GM23338 (cell line): ENCODE measurements around the gene SLC9A9. TPM values are rescaled to one million over a fixed set of nuclear protein-coding genes. Genes with fewer than 3 reads are reported as not detected.

Experiments used
- ATAC-seq: fragments of 200-7000 bp; cut with Tn5 transposase; 3 replicates; pipeline ENCODE4 v1.9.1; 2020
- DNase-seq: peaks from one replicate; pipeline ENCODE4 v3.0.0-alpha.2; 2015; ENCODE audit warnings: low spot score
- H2AFZ ChIP-seq: fragments of 200-600 bp; sonication (generic); 2 replicates; pipeline ENCODE4 v1.8.0; 2016; ENCODE audit warnings: antibody characterized with exemption, mild to moderate bottlenecking, moderate library complexity
- H3F3A ChIP-seq: fragments of 200-600 bp; sonication (generic); replicated peaks from 2 replicates; pipeline ENCODE4 v1.8.0; 2017; ENCODE audit warnings: antibody characterized with exemption, mixed run types, low read depth
- H3K27ac ChIP-seq: fragments of 200-600 bp; sonication (generic); 2 replicates; pipeline ENCODE4 v1.6.1; 2016; ENCODE audit warnings: low read depth
- H3K27me3 ChIP-seq: fragments of 200-600 bp; sonication (generic); 2 replicates; pipeline ENCODE4 v1.8.0; 2016; ENCODE audit warnings: mild to moderate bottlenecking, mixed run types, moderate library complexity; ENCODE audit not compliant: insufficient read depth
- H3K36me3 ChIP-seq: fragments of 200-600 bp; sonication (generic); 2 replicates; pipeline ENCODE4 v1.8.0; 2016; ENCODE audit warnings: mild to moderate bottlenecking; ENCODE audit not compliant: insufficient read depth
- H3K4me1 ChIP-seq: fragments of 200-600 bp; sonication (generic); 2 replicates; pipeline ENCODE4 v1.8.0; 2016; ENCODE audit warnings: mild to moderate bottlenecking, moderate library complexity; ENCODE audit not compliant: insufficient read depth
- H3K4me2 ChIP-seq: fragments of 200-600 bp; sonication (generic); 2 replicates; pipeline ENCODE4 v1.7.1; 2017; ENCODE audit warnings: mixed run types
- H3K4me3 ChIP-seq: fragments of 200-600 bp; sonication (generic); 2 replicates; pipeline ENCODE4 v1.6.1; 2016; ENCODE audit warnings: mixed run types
- H3K79me2 ChIP-seq: fragments of 200-600 bp; sonication (generic); replicated peaks from 2 replicates; pipeline ENCODE4 v1.8.0; 2017; ENCODE audit warnings: mild to moderate bottlenecking; ENCODE audit not compliant: insufficient read depth
- H3K9me2 ChIP-seq: fragments of 200-600 bp; sonication (generic); 2 replicates; pipeline ENCODE4 v1.8.0; 2017; ENCODE audit not compliant: insufficient read depth
- H4K20me1 ChIP-seq: fragments of 200-600 bp; sonication (generic); replicated peaks from 2 replicates; pipeline ENCODE4 v1.8.0; 2017; ENCODE audit warnings: mild to moderate bottlenecking; ENCODE audit not compliant: insufficient read depth
- H3K27ac Mint-ChIP-seq: 2 replicates; pipeline ENCODE4 v1.8.0; 2020; ENCODE audit warnings: inconsistent platforms, mild to moderate bottlenecking, moderate library complexity, mixed read lengths
- H3K27me3 Mint-ChIP-seq: 3 replicates; pipeline ENCODE4 v1.8.0; 2022; ENCODE audit warnings: low read depth, mild to moderate bottlenecking, moderate library complexity, mixed read lengths, inconsistent platforms; ENCODE audit not compliant: insufficient read depth, poor library complexity
- H3K36me3 Mint-ChIP-seq: 3 replicates; pipeline ENCODE4 v1.8.0; 2021; ENCODE audit warnings: low read depth, mild to moderate bottlenecking, inconsistent platforms, moderate library complexity, mixed read lengths
- H3K4me1 Mint-ChIP-seq: 3 replicates; pipeline ENCODE4 v1.8.0; 2020; ENCODE audit warnings: mild to moderate bottlenecking, inconsistent platforms, mixed read lengths
- H3K4me3 Mint-ChIP-seq: 3 replicates; pipeline ENCODE4 v1.8.0; 2021; ENCODE audit warnings: moderate library complexity, mild to moderate bottlenecking, inconsistent platforms, mixed read lengths
- H3K9me3 Mint-ChIP-seq: 3 replicates; pipeline ENCODE4 v1.8.0; 2020; ENCODE audit warnings: moderate library complexity, mild to moderate bottlenecking, inconsistent platforms, mixed read lengths
- CREB1 ChIP-seq: fragments of 250-450 bp; sonication (Bioruptor Pico); IDR thresholded peaks from 2 replicates; pipeline ENCODE4 v1.5.0; 2020; ENCODE audit warnings: low read depth, mild to moderate bottlenecking, moderate library complexity
- CTCF ChIP-seq, 2 experiments: fragments of 200-600 bp in 1 of 2; sonication (generic) in 1 of 2; conservative IDR thresholded peaks; 2 replicates each; pipeline versions ENCODE4 v1.5.1 to v1.6.1; 2016 to 2017; ENCODE audit warnings: antibody characterized with exemption in 2 of 2, low read depth in 2 of 2, mild to moderate bottlenecking in 2 of 2, moderate library complexity in 1 of 2
- EZH2 ChIP-seq: fragments of 200-600 bp; sonication (generic); IDR thresholded peaks from one replicate; pipeline ENCODE4 v1.8.0; 2017; ENCODE audit warnings: antibody characterized with exemption, mild to moderate bottlenecking, low read depth; ENCODE audit not compliant: unreplicated experiment
- EZH2phosphoT487 ChIP-seq: fragments of 200-600 bp; sonication (generic); IDR thresholded peaks from one replicate; pipeline ENCODE4 v1.8.1; 2018; ENCODE audit warnings: antibody characterized with exemption; ENCODE audit not compliant: unreplicated experiment
- JUNB ChIP-seq: IDR thresholded peaks from one replicate; pipeline ENCODE4 v1.6.1; 2016; ENCODE audit warnings: antibody characterized with exemption; ENCODE audit not compliant: unreplicated experiment
- NANOG ChIP-seq: IDR thresholded peaks from 2 replicates; pipeline ENCODE4 v1.6.1; 2016; ENCODE audit warnings: antibody characterized with exemption, borderline replicate concordance
- STAT1 ChIP-seq: IDR thresholded peaks from one replicate; pipeline ENCODE4 v1.6.1; 2016; ENCODE audit warnings: antibody characterized with exemption; ENCODE audit not compliant: unreplicated experiment
- ZNF331 ChIP-seq: fragments of 250-450 bp; sonication (Bioruptor Pico); IDR thresholded peaks from 2 replicates; pipeline ENCODE4 v1.5.0; 2020; ENCODE audit warnings: low read depth, mild to moderate bottlenecking, moderate library complexity
- ZNF462 ChIP-seq: fragments of 250-450 bp; sonication (Bioruptor Pico); IDR thresholded peaks from 2 replicates; pipeline ENCODE4 v1.5.0; 2020; ENCODE audit warnings: mild to moderate bottlenecking, moderate library complexity
- polyA plus RNA-seq: library from polyadenylated mRNA; unstranded; fragments of >200 nt; fragmentation: Nextera tagmentation; extraction: Ambion mirVana; gene quantifications from 2 replicates; pipeline ENCODE4 v1.2.1, GENCODE V29; 2016
- total RNA-seq: library from RNA; depleted of rRNA; stranded (reverse); fragments of >200 nt; shearing (Covaris generic); gene quantifications from 2 replicates; pipeline ENCODE4 v1.2.3, GENCODE V29; 2014

Gene SLC9A9
- total and polyA plus RNA-seq, 2 experiments from 2014 or later: 1.3 to 1.6 TPM

- TF ChIP-seq ZNF462 (CRISPR knock-in tag) (no peak), CREB1 (CRISPR knock-in tag) (no peak), STAT1 (no peak), JUNB (no peak), ZNF331 (CRISPR knock-in tag) (no peak), EZH2phosphoT487 (no peak), EZH2 (no peak)
Observed at GRCh38 chr3:143737065-143737464, 111.2 kb downstream of the SLC9A9 start (continued).

GRCh38 chr3:143736205-143736997 lies 111.9 kb downstream of the SLC9A9 start:
- no peak for DNase-seq
- Histone ChIP-seq H3K4me3 (no peak overlapping the region), H3F3A (no peaks in the 10 kb centered on the region), H3K36me3 (no peaks in the 10 kb centered on the region), H2AFZ (no peak overlapping the region), H3K4me2 (no peak overlapping the region), H3K27me3 (no peaks in the 10 kb centered on the region), H3K79me2 (no peaks in the 10 kb centered on the region), H3K9me2 (peaks cover 8% of the 10 kb centered on the region; the same call in 1 of the 2 replicates), H3K27ac (no peak overlapping the region), H3K4me1 (no peaks in the 10 kb centered on the region), H4K20me1 (no peaks in the 10 kb centered on the region)
- H3K4me1 Mint-ChIP-seq: no peaks in the 10 kb centered on the region
- no peaks in the 10 kb centered on the region for H3K36me3 Mint-ChIP-seq
- H3K27me3 Mint-ChIP-seq: peaks cover 2% of the 10 kb centered on the region
- no peak overlapping the region for H3K4me3 Mint-ChIP-seq
- H3K27ac Mint-ChIP-seq: no peak overlapping the region
- H3K9me3 Mint-ChIP-seq: no peaks in the 10 kb centered on the region
- no peak for ATAC-seq
- no peak for TF ChIP-seq NANOG
- TF ChIP-seq CREB1 (CRISPR knock-in tag): no peak
- no peak for TF ChIP-seq EZH2phosphoT487
- no peak for TF ChIP-seq CTCF (conservative IDR thresholded peaks at IDR 0.05; ENCODE audit: low read depth in 2 of 2)
- TF ChIP-seq EZH2: no peak
- no peak for TF ChIP-seq JUNB
- no peak for TF ChIP-seq ZNF331 (CRISPR knock-in tag)
- TF ChIP-seq STAT1: no peak
